Measurements from ENCODE around the gene OR52K2. TPM values are rescaled to one million over a fixed set of nuclear protein-coding genes. Genes with fewer than 3 reads are reported as not detected.

OR52K2 gene
- total RNA-seq, 1 experiment from 2014 or later, result not detected

- CTCF ChIA-PET, result no interaction called here
- no peak for DNase-seq (ENCODE audit: low spot score)
- peaks cover 7% of the 10 kb centered on the region for H3K27me3 ChIP-seq (replicated peaks; ENCODE audit: insufficient read depth, low read depth, low read length, poor library complexity)
- H3K9me3 ChIP-seq (ENCODE audit: low read depth, low read length, poor library complexity, severe bottlenecking), result no peaks in the 10 kb centered on the region
- no TSS peak for BruUV-seq (replicated peaks)
- no peak overlapping the region for H3K27ac ChIP-seq (ENCODE audit: low read depth, low read length, poor library complexity, severe bottlenecking)
- TF ChIP-seq CTCF (conservative IDR thresholded peaks at IDR 0.05; ENCODE audit: low read depth, low read length), result no peak
- no peak for TF ChIP-seq EZH2 (IDR thresholded peaks at IDR 0.05; ENCODE audit: borderline replicate concordance, low read depth, low read length, poor library complexity, severe bottlenecking)
- no peaks in the 10 kb centered on the region for H3K4me1 ChIP-seq (ENCODE audit: insufficient read depth, low read length, poor library complexity, severe bottlenecking)
- no peak overlapping the region for H3K4me3 ChIP-seq (ENCODE audit: low read depth, low read length, poor library complexity, severe bottlenecking)
- intact Hi-C loops (cut with micrococcal nuclease; ENCODE audit: unreplicated experiment), result no loop called here
- H3K36me3 ChIP-seq (ENCODE audit: insufficient read depth, low read length, poor library complexity, severe bottlenecking), result no peaks in the 10 kb centered on the region
- POLR2A ChIA-PET (ENCODE audit: low non-redundant PET), result no interaction called here
Observed at GRCh38 chr11:4467811-4468606, 18.9 kb downstream of the OR52K2 start.

GRCh38 chr11:4479644-4480043 lies 30.5 kb downstream of the OR52K2 start:
- CTCF ChIA-PET, result no interaction called here
- no peak overlapping the region for H3K4me3 ChIP-seq (ENCODE audit: low read depth, low read length, poor library complexity, severe bottlenecking)
- no peak overlapping the region for H3K27ac ChIP-seq (ENCODE audit: low read depth, low read length, poor library complexity, severe bottlenecking)
- H3K27me3 ChIP-seq (replicated peaks; ENCODE audit: insufficient read depth, low read depth, low read length, poor library complexity), result no peaks in the 10 kb centered on the region
- TF ChIP-seq CTCF (conservative IDR thresholded peaks at IDR 0.05; ENCODE audit: low read depth, low read length) (no peak), EZH2 (IDR thresholded peaks at IDR 0.05; ENCODE audit: borderline replicate concordance, low read depth, low read length, poor library complexity, severe bottlenecking) (no peak)
- intact Hi-C loops (cut with micrococcal nuclease; ENCODE audit: unreplicated experiment), result no loop called here
- POLR2A ChIA-PET (ENCODE audit: low non-redundant PET), result interaction anchor here (0.7 kb wide), 1 partner anchor 55 kb away, joined by 3 read pairs; no protein-coding TSS in a partner anchor
- BruUV-seq (replicated peaks), result no TSS peak
- no peaks in the 10 kb centered on the region for H3K9me3 ChIP-seq (ENCODE audit: low read depth, low read length, poor library complexity, severe bottlenecking)
- no peak for DNase-seq (ENCODE audit: low spot score)
- no peaks in the 10 kb centered on the region for H3K36me3 ChIP-seq (ENCODE audit: insufficient read depth, low read length, poor library complexity, severe bottlenecking)
- no peaks in the 10 kb centered on the region for H3K4me1 ChIP-seq (ENCODE audit: insufficient read depth, low read length, poor library complexity, severe bottlenecking)

- no peak overlapping the region for H3K4me3 ChIP-seq (ENCODE audit: low read depth, low read length, poor library complexity, severe bottlenecking)
- H3K4me1 ChIP-seq (ENCODE audit: insufficient read depth, low read length, poor library complexity, severe bottlenecking), result no peaks in the 10 kb centered on the region
- intact Hi-C loops (cut with micrococcal nuclease; ENCODE audit: unreplicated experiment), result no loop called here
- TF ChIP-seq CTCF (conservative IDR thresholded peaks at IDR 0.05; ENCODE audit: low read depth, low read length) (no peak), EZH2 (IDR thresholded peaks at IDR 0.05; ENCODE audit: borderline replicate concordance, low read depth, low read length, poor library complexity, severe bottlenecking) (no peak)
- no peaks in the 10 kb centered on the region for H3K9me3 ChIP-seq (ENCODE audit: low read depth, low read length, poor library complexity, severe bottlenecking)
- POLR2A ChIA-PET (ENCODE audit: low non-redundant PET), result no interaction called here
- no peak overlapping the region for H3K27ac ChIP-seq (ENCODE audit: low read depth, low read length, poor library complexity, severe bottlenecking)
- no TSS peak for BruUV-seq (replicated peaks)
- CTCF ChIA-PET, result no interaction called here
- no peaks in the 10 kb centered on the region for H3K27me3 ChIP-seq (replicated peaks; ENCODE audit: insufficient read depth, low read depth, low read length, poor library complexity)
- H3K36me3 ChIP-seq (ENCODE audit: insufficient read depth, low read length, poor library complexity, severe bottlenecking), result no peaks in the 10 kb centered on the region
- no peak for DNase-seq (ENCODE audit: low spot score)
Observed at GRCh38 chr11:4480577-4481239, 31.6 kb downstream of the OR52K2 start.
